GM11168 (cell line): ENCODE results near the gene SPHK2.
"Not testable (repeated sequence)": the region's sequence is repeated elsewhere in the genome, so short reads cannot be mapped to it uniquely, and the experiment has no call there.

ENCODE experiments used
- in situ Hi-C: fragments of 300-500 bp; cut with MboI; formaldehyde crosslinking; loops from one replicate; pipeline ENCODE4 v1.12.0; 2022; ENCODE audit warnings: low sequenced_read_pairs; ENCODE audit not compliant: unreplicated experiment

Gene SPHK2

DNA sequence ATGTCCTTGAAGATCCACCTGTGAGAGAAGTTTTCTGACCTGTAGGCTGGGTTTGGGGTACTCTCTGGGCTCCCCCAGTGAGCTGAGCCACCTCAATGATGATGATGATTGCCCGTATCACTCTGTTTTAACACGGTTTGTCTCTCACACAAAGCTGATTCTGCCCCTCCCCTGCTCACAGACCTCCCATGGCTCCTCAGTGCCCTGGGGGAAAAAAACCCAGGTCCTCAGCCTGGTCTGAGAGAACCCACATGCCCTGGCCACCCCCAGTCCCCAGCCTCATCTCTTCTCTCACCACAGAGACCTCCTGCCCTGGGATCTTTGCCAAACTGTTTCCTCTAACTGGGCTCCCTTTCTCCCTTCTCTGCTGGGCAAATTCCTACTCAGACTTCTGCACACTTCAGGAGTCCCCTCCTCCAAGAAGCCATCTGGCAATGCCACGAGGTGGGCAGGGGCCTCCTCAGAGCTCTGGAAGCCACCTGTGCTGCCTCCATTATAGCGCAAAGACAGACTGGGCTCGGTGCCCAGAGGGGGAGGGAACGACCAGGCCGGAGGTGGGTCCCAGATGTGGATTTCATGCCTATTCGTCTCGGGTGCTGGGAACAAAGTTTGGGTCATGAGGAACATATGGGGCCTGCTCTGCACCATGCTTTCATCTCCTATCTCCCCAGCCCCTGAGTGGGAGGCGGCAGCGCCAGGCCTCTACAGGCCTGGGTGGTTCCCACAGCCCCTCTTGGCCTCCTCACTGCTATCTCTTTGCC, 35.2 kb downstream of the SPHK2 start:
- in situ Hi-C loops: no loop called here

GRCh38 chr19:48656840-48657474, 37.7 kb downstream of the SPHK2 start:
- in situ Hi-C loops: no loop called here

- in situ Hi-C loops: not testable (repeated sequence)
These were observed 38.5 kb downstream of the SPHK2 start for GRCh38 chr19:48657828-48658227.

GRCh38 chr19:48658483-48658882, 39.2 kb downstream of the SPHK2 start:
- in situ Hi-C loops: no loop called here

DNA sequence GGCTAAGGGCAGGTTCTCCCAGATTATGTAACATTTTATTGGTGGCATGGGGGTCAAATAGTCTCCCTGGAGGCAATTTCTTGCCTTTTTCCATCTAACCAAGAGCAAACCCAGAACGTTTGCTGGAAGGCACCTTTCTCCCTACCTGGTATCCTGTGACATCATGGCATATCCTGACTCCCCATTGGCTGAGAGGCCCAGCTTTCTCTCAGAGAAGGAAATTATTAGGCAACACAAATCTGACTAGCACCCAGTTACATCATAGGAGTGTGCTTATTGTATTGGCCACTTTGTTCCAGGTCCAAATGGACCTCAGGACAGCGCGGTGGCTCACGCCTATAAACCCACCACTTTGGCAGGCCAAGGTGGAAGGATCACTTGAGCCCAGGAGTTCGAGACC, 40.5 kb downstream of the SPHK2 start:
- in situ Hi-C loops: no loop called here

DNA sequence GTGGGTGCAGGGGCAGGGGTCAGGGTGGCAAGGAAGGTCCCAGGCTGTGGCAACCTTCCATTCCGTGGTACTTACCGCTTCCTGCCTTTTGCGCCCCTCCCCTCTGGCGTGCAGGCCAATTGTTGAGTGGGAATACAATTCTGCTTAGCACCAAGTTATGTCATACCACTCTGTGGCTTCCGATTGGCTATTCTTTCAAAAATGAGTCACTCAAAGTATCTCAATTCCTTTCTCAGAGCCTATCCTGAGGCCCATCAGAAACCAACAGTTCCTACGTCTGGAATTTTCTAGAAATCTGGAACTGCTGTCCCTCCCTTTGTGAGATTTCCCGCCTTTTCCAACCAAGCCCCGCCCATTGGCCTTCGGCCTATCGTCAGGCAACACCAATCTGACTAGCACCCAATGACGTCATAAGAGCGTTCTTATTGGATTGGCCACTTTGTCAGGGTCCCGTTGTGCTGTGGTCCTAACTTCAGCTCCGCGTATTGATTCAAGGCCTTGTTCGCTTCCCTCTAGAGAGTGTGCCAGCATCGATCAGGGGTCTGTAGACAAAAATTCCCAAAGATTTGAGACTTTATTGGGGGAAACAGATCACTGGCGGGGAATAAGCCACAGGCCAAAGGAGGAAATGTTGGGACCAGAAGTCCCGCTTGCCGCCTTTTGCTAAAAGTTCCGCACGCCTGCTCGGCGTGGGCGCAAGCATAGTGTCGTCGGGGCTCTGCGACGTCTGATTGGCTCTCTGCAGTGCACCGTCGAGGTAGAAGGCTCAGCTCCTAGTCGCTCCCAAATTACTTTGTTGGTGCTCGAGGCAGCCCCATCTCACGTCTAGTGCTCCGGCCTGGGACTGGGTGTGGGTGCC, 41.8 kb downstream of the SPHK2 start:
- in situ Hi-C loops: no loop called here

- in situ Hi-C loops: no loop called here
These were observed 42.4 kb downstream of the SPHK2 start for GRCh38 chr19:48661711-48662090.

- in situ Hi-C loops: no loop called here
These were observed 44.4 kb downstream of the SPHK2 start for GRCh38 chr19:48663667-48664066.

GRCh38 chr19:48664476-48664875, 45.2 kb downstream of the SPHK2 start:
- in situ Hi-C loops: no loop called here

GRCh38 chr19:48665786-48666185, 46.5 kb downstream of the SPHK2 start:
- in situ Hi-C loops: no loop called here

DNA sequence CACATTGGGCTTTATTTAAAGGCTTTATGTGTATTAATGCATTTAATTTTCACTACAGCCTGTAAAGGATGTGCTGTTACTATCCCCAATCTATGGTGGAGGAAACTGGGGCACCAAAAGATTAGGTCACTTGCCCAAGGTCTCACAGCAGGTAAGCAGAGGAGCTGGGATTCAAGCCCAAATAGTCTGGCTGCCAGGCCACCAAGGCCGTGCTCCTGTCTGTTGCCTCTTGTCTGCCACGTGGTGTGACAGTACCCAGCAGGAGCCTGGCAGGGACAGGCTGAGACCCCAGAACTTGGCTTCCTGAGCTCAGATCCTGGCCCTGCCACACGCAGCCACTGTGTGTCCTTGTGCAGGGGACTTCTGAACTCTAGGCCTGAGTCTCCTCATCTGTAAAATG, 49.0 kb downstream of the SPHK2 start:
- in situ Hi-C loops: no loop called here

DNA sequence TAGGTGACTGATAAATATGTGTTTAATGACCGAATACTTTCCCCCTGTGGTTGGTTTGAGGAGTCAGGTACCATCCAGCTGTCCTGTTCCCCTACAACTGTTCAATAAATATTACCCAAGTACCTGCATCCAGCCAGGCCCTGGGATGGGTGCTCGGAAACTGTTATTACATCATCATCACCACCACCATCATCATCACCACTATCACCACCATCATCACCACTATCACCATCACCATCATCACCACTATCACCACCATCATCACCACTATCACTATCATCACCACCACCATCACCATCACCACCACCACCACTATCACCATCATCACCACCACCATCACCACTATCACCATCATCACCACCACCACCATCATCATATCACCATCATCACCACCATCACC, 49.5 kb downstream of the SPHK2 start:
- in situ Hi-C loops: no loop called here

GRCh38 chr19:48669903-48670668, 50.8 kb downstream of the SPHK2 start:
- in situ Hi-C loops: no loop called here

DNA sequence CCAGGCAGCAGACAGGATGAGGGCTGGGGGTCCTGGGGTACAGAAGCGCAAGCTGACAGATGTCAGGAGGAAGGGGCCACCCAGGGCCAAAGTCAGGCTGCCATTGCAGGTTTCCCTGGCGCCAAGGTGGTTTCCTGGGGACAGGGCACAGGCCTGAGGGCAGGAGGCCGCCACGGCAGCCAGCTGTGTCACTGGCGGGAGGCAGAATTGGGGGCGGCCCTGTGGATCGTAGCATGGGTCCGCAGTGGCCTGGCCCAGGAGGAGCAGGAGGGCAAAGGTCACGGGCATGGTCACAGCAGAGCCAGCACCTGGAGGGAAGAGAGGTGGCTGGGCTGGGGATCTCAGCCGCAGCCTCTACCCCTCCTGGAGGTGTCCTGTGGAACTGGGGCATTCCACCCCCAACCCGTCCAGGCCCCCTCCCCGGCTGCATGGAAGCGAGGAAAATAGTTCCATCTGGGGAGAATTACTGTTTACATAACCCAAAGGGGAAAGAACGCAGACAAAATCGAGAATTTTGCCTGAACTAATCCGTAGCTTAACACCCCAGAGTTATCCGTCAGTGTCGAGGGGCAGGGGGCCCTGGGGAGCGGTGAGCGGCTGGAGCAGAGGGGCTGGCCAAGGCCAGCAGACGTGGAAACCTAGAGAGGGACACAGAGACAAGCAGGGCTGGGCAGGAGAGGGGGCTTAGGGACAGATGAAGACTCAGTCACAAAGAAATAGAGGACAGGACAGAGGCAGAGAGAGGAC, 51.6 kb downstream of the SPHK2 start:
- in situ Hi-C loops: no loop called here

- in situ Hi-C loops: no loop called here
These were observed 52.2 kb downstream of the SPHK2 start for GRCh38 chr19:48671446-48671995.

DNA sequence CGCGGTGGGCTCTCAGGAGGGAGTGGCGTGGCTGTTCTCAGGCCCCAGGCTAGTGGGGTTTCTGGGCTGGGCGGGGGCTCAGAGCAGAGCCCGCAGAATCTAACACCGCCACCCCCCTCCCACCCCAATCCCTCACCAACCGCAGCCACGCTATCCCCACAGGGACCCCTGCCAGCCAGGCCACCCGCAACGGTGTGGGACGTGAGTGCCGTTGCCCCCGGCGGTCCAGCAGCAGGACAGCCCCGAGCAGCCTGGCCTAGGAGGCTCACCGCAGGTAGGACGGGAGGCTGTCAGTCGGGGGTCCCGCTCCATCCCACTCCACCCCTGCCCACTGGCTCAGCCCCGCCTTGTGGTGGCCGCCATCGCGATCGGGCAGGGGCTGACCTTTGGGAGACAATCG, 53.7 kb downstream of the SPHK2 start, which contains the start of gene NTN5:
TSS of gene NTN5 (minus strand) at position 24 of the 400 bp plus-strand sequence. CDS start 2,031 bp downstream, outside the sequence.
- in situ Hi-C loops: no loop called here

DNA sequence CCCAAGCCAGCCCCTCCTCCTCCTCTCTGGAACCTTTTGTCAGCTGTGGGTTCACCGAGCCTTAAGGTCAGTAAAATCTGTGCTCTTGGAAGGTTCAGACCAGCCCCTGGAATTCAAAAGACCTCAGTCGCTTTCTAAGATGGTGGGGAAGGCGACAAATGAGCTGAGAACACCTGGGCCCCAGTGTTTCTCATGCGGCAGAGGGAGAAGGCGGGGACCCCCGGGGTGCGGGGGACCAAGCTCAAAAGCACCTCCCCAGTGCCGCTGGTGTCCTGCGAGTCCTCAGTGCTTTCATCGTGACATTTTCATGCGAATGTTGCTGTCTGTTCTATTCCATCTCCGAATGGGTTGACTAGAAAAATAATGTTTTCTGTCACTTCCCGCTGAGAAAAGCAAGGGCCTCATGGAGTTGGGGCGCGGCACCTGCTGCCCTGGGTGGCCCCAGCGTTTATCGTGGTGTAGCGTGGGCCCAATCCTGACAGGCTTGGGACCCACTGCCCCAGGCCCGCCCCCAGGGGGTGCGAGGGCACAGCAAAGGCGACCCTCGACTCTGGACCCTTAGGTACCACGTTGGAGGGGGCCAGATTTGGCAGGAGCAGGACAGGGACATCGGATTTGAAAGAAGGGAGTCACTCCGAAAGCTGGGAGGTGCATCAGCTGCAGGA, 54.3 kb downstream of the SPHK2 start:
- in situ Hi-C loops: no loop called here

DNA sequence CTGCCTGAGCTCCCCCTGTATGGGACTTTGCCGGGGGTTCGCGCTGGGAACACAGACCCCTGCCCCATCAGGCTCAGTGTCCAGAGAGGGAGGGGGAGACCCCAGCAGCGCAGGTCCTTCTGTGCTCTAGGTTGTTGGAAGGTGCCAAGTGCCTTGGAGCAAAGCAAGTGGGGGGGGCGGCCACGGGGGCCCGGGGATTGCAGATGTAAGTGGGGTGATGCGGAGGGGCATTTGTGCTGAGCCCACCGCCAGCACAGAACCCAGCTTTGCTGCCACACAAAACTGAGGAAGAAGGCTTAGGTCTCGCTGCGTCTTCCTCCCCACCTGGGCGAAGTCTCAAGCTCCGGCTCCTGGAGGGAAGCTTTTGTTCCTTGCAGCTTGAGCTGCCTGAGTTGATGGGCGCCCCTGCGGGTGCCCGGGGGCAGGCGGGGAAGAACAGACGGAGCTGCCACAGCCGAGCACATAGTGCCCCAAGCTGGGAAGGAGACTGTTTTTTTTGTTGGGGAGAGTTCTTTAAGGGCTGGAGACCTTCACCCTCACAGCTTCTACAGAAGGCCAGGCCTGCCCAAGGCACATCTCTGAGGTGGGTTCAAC, 55.0 kb downstream of the SPHK2 start:
- in situ Hi-C loops: no loop called here
